22Rv1 (cell line): ENCODE results near the gene SPATA12.

ENCODE experiments used
- H3K27ac ChIP-seq: fragments of 450-650 bp; 2 replicates; pipeline ENCODE4 v1.5.1; 2017
- ZFX ChIP-seq: fragments of 450-650 bp; IDR thresholded peaks from 2 replicates; pipeline ENCODE4 v1.6.1; 2017; ENCODE audit warnings: antibody characterized with exemption, borderline replicate concordance
- TF ChIP-seq, protein P1 (sequence below): fragments of 450-650 bp; IDR thresholded peaks from 2 replicates; pipeline ENCODE4 v1.5.1; 2017; ENCODE audit warnings: mild to moderate bottlenecking

SPATA12 gene

DNA sequence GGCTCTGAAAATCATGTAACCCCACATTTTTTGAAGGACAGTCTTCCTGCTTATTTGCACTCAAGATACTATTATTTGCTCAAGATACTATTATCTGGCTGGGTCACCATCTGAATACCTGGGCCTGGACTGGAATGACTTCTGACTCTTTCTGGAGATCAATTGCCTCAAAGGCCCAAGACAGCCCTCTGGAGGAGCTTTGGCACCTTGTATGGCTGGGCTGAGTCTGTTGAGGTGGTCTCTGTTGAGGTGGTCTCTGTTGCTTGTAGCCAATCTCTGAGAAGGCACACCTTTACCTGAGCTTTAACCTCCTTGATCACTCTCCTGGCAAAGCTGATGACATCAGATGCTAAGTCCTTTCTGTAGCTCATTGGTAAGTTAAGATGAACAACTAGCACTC is 33.0 kb downstream of the SPATA12 start:
- TF ChIP-seq, protein P1, sequence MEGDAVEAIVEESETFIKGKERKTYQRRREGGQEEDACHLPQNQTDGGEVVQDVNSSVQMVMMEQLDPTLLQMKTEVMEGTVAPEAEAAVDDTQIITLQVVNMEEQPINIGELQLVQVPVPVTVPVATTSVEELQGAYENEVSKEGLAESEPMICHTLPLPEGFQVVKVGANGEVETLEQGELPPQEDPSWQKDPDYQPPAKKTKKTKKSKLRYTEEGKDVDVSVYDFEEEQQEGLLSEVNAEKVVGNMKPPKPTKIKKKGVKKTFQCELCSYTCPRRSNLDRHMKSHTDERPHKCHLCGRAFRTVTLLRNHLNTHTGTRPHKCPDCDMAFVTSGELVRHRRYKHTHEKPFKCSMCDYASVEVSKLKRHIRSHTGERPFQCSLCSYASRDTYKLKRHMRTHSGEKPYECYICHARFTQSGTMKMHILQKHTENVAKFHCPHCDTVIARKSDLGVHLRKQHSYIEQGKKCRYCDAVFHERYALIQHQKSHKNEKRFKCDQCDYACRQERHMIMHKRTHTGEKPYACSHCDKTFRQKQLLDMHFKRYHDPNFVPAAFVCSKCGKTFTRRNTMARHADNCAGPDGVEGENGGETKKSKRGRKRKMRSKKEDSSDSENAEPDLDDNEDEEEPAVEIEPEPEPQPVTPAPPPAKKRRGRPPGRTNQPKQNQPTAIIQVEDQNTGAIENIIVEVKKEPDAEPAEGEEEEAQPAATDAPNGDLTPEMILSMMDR: no peak
- no peak for TF ChIP-seq ZFX
- no peak overlapping the region for H3K27ac ChIP-seq

DNA sequence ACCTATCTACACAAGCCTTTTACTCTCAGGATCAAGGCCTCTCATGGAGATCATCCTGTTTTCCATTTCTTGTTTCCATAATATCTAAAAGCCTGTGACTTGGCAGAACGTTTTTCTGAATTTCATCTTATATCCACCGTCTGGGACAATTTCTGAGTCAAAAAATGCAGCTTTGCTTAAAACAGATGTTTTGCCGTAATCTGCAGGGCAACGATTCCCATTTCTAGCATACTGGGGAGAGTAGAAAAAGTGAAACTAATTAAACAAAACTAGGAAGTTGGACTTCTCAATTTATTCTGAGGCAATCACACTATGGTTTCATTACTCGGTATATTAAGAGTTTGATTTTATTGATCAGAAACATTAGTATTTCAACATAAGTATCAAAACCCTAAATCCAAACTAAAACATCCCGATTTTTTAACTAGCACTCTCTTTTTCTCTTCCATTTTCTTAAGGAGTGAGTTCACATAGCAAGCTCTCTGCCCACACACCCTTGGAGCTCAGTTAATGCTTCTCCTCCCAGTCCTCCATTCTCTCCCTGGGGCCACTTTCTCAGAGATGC is 33.6 kb downstream of the SPATA12 start:
- TF ChIP-seq, protein P1: no peak
- TF ChIP-seq ZFX: no peak
- H3K27ac ChIP-seq: no peak overlapping the region

DNA sequence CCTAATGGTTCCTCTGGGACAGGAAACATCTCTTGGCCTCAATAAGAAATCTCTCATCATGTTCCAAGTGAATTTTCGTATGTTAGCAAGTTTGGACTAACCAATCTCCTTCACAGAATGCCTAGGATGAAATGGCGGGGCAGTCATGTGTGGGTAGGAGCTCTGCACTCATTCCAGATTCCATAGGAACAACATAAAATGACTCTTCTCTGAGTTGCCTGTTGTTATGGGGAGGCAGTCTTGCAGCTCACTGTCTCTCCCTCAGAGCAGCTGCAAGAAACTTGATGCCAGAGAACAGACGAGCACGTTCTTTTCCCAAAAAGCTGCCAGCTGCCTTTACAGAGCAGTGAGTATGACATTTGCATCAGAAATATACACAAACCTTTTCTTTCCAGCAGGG is 34.1 kb downstream of the SPATA12 start:
- TF ChIP-seq, protein P1: no peak
- no peak for TF ChIP-seq ZFX
- no peak overlapping the region for H3K27ac ChIP-seq

DNA sequence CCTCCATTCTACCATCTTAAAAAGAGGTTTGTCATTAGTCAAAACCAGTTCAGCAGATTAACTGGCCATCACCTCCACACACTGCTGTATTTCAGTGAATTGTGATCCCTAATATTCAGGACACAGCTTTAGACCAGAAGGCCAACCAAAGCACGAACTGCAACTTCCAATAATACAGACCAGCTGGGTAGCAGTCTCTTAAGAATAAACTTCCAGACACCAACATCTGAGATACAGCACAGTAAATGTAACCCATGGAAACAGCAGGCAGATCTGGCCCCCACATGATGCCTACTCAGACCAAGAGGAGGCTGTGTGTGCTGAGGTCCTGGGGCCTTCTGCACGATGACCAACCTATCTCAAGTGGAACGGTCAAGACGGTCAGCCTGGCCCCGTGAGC is 34.9 kb downstream of the SPATA12 start:
- H3K27ac ChIP-seq: no peak overlapping the region
- TF ChIP-seq, protein P1: no peak
- TF ChIP-seq ZFX: no peak

DNA sequence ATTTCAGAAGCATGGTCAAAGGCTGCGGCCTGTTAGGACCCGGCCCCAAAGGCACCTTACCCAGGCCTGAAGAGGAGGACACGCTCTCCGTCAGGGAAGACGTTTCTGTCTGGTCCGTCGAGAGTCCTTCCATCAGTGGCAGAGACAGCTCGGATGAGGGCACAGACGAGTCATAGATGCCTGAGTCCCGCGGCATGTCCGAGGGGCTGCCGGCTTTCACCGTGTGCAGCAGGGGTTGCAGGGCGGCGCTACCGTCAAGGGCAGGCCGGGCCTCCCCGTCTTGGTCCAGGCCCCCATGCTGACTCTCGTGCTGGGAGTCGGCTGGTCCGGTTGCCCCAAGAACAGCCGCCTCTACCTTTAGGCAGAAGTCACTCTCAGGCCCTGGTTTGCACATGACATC is 37.1 kb downstream of the SPATA12 start:
- TF ChIP-seq ZFX: no peak
- TF ChIP-seq, protein P1: no peak
- H3K27ac ChIP-seq: no peak overlapping the region

DNA sequence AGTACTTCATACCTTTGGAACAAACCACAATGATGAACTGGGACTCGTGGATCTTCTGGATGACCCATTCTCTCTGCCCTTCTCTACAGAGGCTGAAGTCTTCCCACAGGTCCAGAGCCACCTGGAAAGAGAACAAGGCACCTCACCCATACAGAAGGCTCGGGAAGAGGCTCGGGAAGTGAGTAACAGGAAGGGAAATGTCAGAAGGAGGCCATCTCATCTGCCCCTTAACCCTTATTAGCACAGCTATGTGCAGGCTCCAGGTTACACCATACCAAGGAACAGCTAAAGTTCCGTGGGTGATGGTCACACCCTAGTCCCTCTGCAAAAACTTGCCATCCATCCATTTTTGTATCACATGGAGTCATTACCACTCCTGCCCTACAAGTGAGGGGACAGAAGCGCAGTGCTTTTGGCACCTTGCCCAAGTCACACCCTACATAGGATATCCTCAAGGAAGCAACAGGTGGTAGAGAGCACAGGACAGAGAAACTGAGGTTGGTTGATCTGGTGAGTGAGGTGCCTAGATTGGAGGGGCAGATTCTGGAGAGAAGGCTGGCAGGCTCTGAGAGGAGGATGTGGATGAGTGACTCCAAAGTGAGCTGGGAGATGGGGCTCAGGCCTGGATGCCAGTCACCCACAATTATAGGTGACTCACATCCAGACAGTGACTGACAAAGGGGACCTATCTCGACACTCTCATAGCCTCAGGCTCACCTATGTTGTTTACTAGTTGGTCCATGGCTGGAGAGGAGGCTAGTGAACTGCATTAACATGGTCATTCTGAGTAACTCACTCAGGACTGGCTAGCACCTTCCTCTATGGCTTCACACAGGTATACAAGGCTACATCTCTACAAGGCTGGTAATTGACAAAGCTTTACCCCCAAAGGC is 38.2 kb downstream of the SPATA12 start:
- H3K27ac ChIP-seq: no peak overlapping the region
- TF ChIP-seq ZFX: no peak

DNA sequence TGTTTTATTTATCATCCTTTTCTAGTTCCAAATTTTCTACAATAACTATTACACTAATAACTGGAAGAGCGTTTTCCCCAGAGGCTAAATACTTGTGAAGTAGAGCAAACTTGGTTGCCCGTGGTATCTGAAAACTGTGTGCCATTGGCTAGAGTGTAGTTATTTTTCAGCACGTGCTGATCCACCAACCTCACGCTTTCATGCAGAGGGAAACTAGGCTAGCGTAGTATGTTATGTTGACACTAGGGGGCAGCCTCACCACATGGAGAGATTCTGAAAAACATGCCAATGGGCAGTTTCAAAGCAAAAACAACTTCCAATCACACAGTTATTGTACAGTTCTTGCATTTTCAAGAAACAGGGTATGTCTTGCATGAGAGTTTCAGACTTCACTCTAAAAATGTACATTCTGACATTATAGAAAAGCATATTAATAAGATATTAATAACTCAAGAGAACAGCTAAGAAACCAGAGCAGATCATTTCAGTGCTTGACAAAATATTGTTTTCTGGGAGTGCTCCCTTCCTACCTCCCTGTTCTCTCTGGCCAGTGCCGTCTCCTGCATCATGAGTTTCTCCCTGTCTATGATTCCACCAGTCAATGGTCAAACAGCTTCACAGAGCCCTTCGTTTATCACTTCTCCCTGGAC is 39.7 kb downstream of the SPATA12 start:
- no peak for TF ChIP-seq ZFX
- TF ChIP-seq, protein P1: peak; percentile 92
- H3K27ac ChIP-seq: no peak overlapping the region
